GM23338 (cell line): ENCODE measurements around the gene C12orf60. TPM values are rescaled to one million over a fixed set of nuclear protein-coding genes. Genes with fewer than 3 reads are reported as not detected.

ENCODE experiments used
- ATAC-seq: fragments of 200-7000 bp; cut with Tn5 transposase; 3 replicates; pipeline ENCODE4 v1.9.1; 2020
- DNase-seq: peaks from one replicate; pipeline ENCODE4 v3.0.0-alpha.2; 2015; ENCODE audit warnings: low spot score
- H2AFZ ChIP-seq: fragments of 200-600 bp; sonication (generic); 2 replicates; pipeline ENCODE4 v1.8.0; 2016; ENCODE audit warnings: antibody characterized with exemption, mild to moderate bottlenecking, moderate library complexity
- H3F3A ChIP-seq: fragments of 200-600 bp; sonication (generic); replicated peaks from 2 replicates; pipeline ENCODE4 v1.8.0; 2017; ENCODE audit warnings: antibody characterized with exemption, mixed run types, low read depth
- H3K27ac ChIP-seq: fragments of 200-600 bp; sonication (generic); 2 replicates; pipeline ENCODE4 v1.6.1; 2016; ENCODE audit warnings: low read depth
- H3K27me3 ChIP-seq: fragments of 200-600 bp; sonication (generic); 2 replicates; pipeline ENCODE4 v1.8.0; 2016; ENCODE audit warnings: mild to moderate bottlenecking, mixed run types, moderate library complexity; ENCODE audit not compliant: insufficient read depth
- H3K36me3 ChIP-seq: fragments of 200-600 bp; sonication (generic); 2 replicates; pipeline ENCODE4 v1.8.0; 2016; ENCODE audit warnings: mild to moderate bottlenecking; ENCODE audit not compliant: insufficient read depth
- H3K4me1 ChIP-seq: fragments of 200-600 bp; sonication (generic); 2 replicates; pipeline ENCODE4 v1.8.0; 2016; ENCODE audit warnings: mild to moderate bottlenecking, moderate library complexity; ENCODE audit not compliant: insufficient read depth
- H3K4me2 ChIP-seq: fragments of 200-600 bp; sonication (generic); 2 replicates; pipeline ENCODE4 v1.7.1; 2017; ENCODE audit warnings: mixed run types
- H3K4me3 ChIP-seq: fragments of 200-600 bp; sonication (generic); 2 replicates; pipeline ENCODE4 v1.6.1; 2016; ENCODE audit warnings: mixed run types
- H3K79me2 ChIP-seq: fragments of 200-600 bp; sonication (generic); replicated peaks from 2 replicates; pipeline ENCODE4 v1.8.0; 2017; ENCODE audit warnings: mild to moderate bottlenecking; ENCODE audit not compliant: insufficient read depth
- H3K9me2 ChIP-seq: fragments of 200-600 bp; sonication (generic); 2 replicates; pipeline ENCODE4 v1.8.0; 2017; ENCODE audit not compliant: insufficient read depth
- H4K20me1 ChIP-seq: fragments of 200-600 bp; sonication (generic); replicated peaks from 2 replicates; pipeline ENCODE4 v1.8.0; 2017; ENCODE audit warnings: mild to moderate bottlenecking; ENCODE audit not compliant: insufficient read depth
- H3K27ac Mint-ChIP-seq: 2 replicates; pipeline ENCODE4 v1.8.0; 2020; ENCODE audit warnings: inconsistent platforms, mild to moderate bottlenecking, moderate library complexity, mixed read lengths
- H3K27me3 Mint-ChIP-seq: 3 replicates; pipeline ENCODE4 v1.8.0; 2022; ENCODE audit warnings: low read depth, mild to moderate bottlenecking, moderate library complexity, mixed read lengths, inconsistent platforms; ENCODE audit not compliant: insufficient read depth, poor library complexity
- H3K36me3 Mint-ChIP-seq: 3 replicates; pipeline ENCODE4 v1.8.0; 2021; ENCODE audit warnings: low read depth, mild to moderate bottlenecking, inconsistent platforms, moderate library complexity, mixed read lengths
- H3K4me1 Mint-ChIP-seq: 3 replicates; pipeline ENCODE4 v1.8.0; 2020; ENCODE audit warnings: mild to moderate bottlenecking, inconsistent platforms, mixed read lengths
- H3K4me3 Mint-ChIP-seq: 3 replicates; pipeline ENCODE4 v1.8.0; 2021; ENCODE audit warnings: moderate library complexity, mild to moderate bottlenecking, inconsistent platforms, mixed read lengths
- H3K9me3 Mint-ChIP-seq: 3 replicates; pipeline ENCODE4 v1.8.0; 2020; ENCODE audit warnings: moderate library complexity, mild to moderate bottlenecking, inconsistent platforms, mixed read lengths
- CREB1 ChIP-seq: fragments of 250-450 bp; sonication (Bioruptor Pico); IDR thresholded peaks from 2 replicates; pipeline ENCODE4 v1.5.0; 2020; ENCODE audit warnings: low read depth, mild to moderate bottlenecking, moderate library complexity
- ETS1 ChIP-seq: IDR thresholded peaks from 2 replicates; pipeline ENCODE4 v1.6.1; 2016; ENCODE audit warnings: antibody characterized with exemption
- EZH2 ChIP-seq: fragments of 200-600 bp; sonication (generic); IDR thresholded peaks from one replicate; pipeline ENCODE4 v1.8.0; 2017; ENCODE audit warnings: antibody characterized with exemption, mild to moderate bottlenecking, low read depth; ENCODE audit not compliant: unreplicated experiment
- EZH2phosphoT487 ChIP-seq: fragments of 200-600 bp; sonication (generic); IDR thresholded peaks from one replicate; pipeline ENCODE4 v1.8.1; 2018; ENCODE audit warnings: antibody characterized with exemption; ENCODE audit not compliant: unreplicated experiment
- JUNB ChIP-seq: IDR thresholded peaks from one replicate; pipeline ENCODE4 v1.6.1; 2016; ENCODE audit warnings: antibody characterized with exemption; ENCODE audit not compliant: unreplicated experiment
- NANOG ChIP-seq: IDR thresholded peaks from 2 replicates; pipeline ENCODE4 v1.6.1; 2016; ENCODE audit warnings: antibody characterized with exemption, borderline replicate concordance
- POLR2AphosphoS5 ChIP-seq: IDR thresholded peaks from 2 replicates; pipeline ENCODE4 v1.6.1; 2016; ENCODE audit warnings: antibody characterized with exemption, low read depth
- STAT1 ChIP-seq: IDR thresholded peaks from one replicate; pipeline ENCODE4 v1.6.1; 2016; ENCODE audit warnings: antibody characterized with exemption; ENCODE audit not compliant: unreplicated experiment
- ZNF114 ChIP-seq: fragments of 250-450 bp; sonication (Bioruptor Pico); IDR thresholded peaks from 2 replicates; pipeline ENCODE4 v1.5.0; 2020; ENCODE audit warnings: mild to moderate bottlenecking, moderate library complexity
- ZNF331 ChIP-seq: fragments of 250-450 bp; sonication (Bioruptor Pico); IDR thresholded peaks from 2 replicates; pipeline ENCODE4 v1.5.0; 2020; ENCODE audit warnings: low read depth, mild to moderate bottlenecking, moderate library complexity
- ZNF462 ChIP-seq: fragments of 250-450 bp; sonication (Bioruptor Pico); IDR thresholded peaks from 2 replicates; pipeline ENCODE4 v1.5.0; 2020; ENCODE audit warnings: mild to moderate bottlenecking, moderate library complexity
- polyA plus RNA-seq: library from polyadenylated mRNA; unstranded; fragments of >200 nt; fragmentation: Nextera tagmentation; extraction: Ambion mirVana; gene quantifications from 2 replicates; pipeline ENCODE4 v1.2.1, GENCODE V29; 2016
- total RNA-seq: library from RNA; depleted of rRNA; stranded (reverse); fragments of >200 nt; shearing (Covaris generic); gene quantifications from 2 replicates; pipeline ENCODE4 v1.2.3, GENCODE V29; 2014
- TF ChIP-seq, protein P1 (sequence below): IDR thresholded peaks from one replicate; pipeline ENCODE4 v1.6.1; 2018; ENCODE audit warnings: antibody characterized with exemption; ENCODE audit not compliant: unreplicated experiment
- TF ChIP-seq, protein P2 (sequence below), 2 experiments: fragments of 200-600 bp in 1 of 2; sonication (generic) in 1 of 2; conservative IDR thresholded peaks; 2 replicates each; pipeline versions ENCODE4 v1.5.1 to v1.6.1; 2016 to 2017; ENCODE audit warnings: antibody characterized with exemption in 2 of 2, low read depth in 2 of 2, mild to moderate bottlenecking in 2 of 2, moderate library complexity in 1 of 2

Gene C12orf60
- total and polyA plus RNA-seq, 2 experiments from 2014 or later: 1.7 to 2.3 TPM

DNA sequence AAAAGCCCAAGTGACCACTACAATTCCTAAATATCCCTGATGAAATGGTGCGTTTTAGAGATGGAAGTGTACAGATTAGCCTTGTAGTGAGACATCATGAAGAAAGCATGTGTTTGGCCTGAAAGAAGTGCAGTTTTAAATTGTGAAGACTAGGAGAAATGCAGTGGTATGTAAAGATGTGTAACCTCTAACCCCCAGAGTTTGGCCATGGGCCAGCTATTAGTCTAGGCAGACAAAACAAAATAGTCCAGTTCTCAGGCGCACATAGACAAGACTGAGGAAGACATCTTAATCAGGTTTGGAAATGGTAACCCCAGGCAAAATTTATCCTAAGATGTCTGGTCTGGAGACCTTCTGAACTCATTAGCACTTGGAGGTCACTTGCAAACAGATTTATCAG lies 23.6 kb upstream of the C12orf60 start:
- Histone ChIP-seq H4K20me1 (peaks cover 8% of the 10 kb centered on the region; the same call in 1 of the 2 replicates), H3K4me3 (no peak overlapping the region), H3K27ac (no peak overlapping the region), H3K4me1 (peaks cover 22% of the 10 kb centered on the region), H3K27me3 (no peaks in the 10 kb centered on the region), H2AFZ (no peak overlapping the region), H3F3A (no peaks in the 10 kb centered on the region), H3K9me2 (no peaks in the 10 kb centered on the region), H3K4me2 (no peak overlapping the region), H3K36me3 (no peaks in the 10 kb centered on the region), H3K79me2 (peaks cover 9% of the 10 kb centered on the region)
- Mint-ChIP-seq H3K4me3 (no peak overlapping the region), H3K4me1 (peaks cover 27% of the 10 kb centered on the region), H3K27ac (no peak overlapping the region), H3K9me3 (no peaks in the 10 kb centered on the region), H3K36me3 (no peaks in the 10 kb centered on the region), H3K27me3 (peaks cover 5% of the 10 kb centered on the region)
- DNase-seq: no peak
- no peak for TF ChIP-seq STAT1
- TF ChIP-seq JUNB: no peak
- TF ChIP-seq EZH2phosphoT487: no peak
- TF ChIP-seq ZNF462 (CRISPR knock-in tag): no peak
- TF ChIP-seq CREB1: no peak
- TF ChIP-seq, protein P1, sequence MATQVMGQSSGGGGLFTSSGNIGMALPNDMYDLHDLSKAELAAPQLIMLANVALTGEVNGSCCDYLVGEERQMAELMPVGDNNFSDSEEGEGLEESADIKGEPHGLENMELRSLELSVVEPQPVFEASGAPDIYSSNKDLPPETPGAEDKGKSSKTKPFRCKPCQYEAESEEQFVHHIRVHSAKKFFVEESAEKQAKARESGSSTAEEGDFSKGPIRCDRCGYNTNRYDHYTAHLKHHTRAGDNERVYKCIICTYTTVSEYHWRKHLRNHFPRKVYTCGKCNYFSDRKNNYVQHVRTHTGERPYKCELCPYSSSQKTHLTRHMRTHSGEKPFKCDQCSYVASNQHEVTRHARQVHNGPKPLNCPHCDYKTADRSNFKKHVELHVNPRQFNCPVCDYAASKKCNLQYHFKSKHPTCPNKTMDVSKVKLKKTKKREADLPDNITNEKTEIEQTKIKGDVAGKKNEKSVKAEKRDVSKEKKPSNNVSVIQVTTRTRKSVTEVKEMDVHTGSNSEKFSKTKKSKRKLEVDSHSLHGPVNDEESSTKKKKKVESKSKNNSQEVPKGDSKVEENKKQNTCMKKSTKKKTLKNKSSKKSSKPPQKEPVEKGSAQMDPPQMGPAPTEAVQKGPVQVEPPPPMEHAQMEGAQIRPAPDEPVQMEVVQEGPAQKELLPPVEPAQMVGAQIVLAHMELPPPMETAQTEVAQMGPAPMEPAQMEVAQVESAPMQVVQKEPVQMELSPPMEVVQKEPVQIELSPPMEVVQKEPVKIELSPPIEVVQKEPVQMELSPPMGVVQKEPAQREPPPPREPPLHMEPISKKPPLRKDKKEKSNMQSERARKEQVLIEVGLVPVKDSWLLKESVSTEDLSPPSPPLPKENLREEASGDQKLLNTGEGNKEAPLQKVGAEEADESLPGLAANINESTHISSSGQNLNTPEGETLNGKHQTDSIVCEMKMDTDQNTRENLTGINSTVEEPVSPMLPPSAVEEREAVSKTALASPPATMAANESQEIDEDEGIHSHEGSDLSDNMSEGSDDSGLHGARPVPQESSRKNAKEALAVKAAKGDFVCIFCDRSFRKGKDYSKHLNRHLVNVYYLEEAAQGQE: no peak
- TF ChIP-seq ZNF331: no peak
- TF ChIP-seq EZH2: no peak
- TF ChIP-seq, protein P2, sequence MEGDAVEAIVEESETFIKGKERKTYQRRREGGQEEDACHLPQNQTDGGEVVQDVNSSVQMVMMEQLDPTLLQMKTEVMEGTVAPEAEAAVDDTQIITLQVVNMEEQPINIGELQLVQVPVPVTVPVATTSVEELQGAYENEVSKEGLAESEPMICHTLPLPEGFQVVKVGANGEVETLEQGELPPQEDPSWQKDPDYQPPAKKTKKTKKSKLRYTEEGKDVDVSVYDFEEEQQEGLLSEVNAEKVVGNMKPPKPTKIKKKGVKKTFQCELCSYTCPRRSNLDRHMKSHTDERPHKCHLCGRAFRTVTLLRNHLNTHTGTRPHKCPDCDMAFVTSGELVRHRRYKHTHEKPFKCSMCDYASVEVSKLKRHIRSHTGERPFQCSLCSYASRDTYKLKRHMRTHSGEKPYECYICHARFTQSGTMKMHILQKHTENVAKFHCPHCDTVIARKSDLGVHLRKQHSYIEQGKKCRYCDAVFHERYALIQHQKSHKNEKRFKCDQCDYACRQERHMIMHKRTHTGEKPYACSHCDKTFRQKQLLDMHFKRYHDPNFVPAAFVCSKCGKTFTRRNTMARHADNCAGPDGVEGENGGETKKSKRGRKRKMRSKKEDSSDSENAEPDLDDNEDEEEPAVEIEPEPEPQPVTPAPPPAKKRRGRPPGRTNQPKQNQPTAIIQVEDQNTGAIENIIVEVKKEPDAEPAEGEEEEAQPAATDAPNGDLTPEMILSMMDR (conservative IDR thresholded peaks at IDR 0.05; ENCODE audit: low read depth in 2 of 2): no peak
- no peak for TF ChIP-seq ZNF114 (CRISPR knock-in tag)
- TF ChIP-seq NANOG: no peak
- TF ChIP-seq ETS1: no peak
- TF ChIP-seq POLR2AphosphoS5: no peak
- ATAC-seq: no peak
